Endothelial cell of hepatic sinusoid (primary cell): ENCODE results near the gene ZNF33A.
"Not testable (repeated sequence)": the region's sequence is repeated elsewhere in the genome, so short reads cannot be mapped to it uniquely, and the experiment has no call there.

Experiments
- in situ Hi-C: cut with HindIII; loops from 2 replicates; pipeline ENCODE4 v1.10.0; 2017; ENCODE audit warnings: low sequenced_read_pairs

Gene ZNF33A

GRCh38 chr10:38010119-38010903 is at the start of gene ZNF33A:
Gene ZNF33A (plus strand): TSS chr10:38010675. CDS start chr10:38012342, 1,667 bp downstream.
- in situ Hi-C loops, result no loop called here

GRCh38 chr10:37965006-37965405 is 45.5 kb upstream of the ZNF33A start:
- in situ Hi-C loops, result no loop called here

GRCh38 chr10:37972396-37972795 is 38.1 kb upstream of the ZNF33A start:
- in situ Hi-C loops, result no loop called here

GRCh38 chr10:37975401-37975991 is 35.0 kb upstream of the ZNF33A start:
- in situ Hi-C loops, result no loop called here

GRCh38 chr10:37976091-37976879 is 34.2 kb upstream of the ZNF33A start, which contains the start of gene ZNF25:
Gene ZNF25 (minus strand): TSS chr10:37976647. CDS start chr10:37971722, 4,925 bp downstream.
- in situ Hi-C loops, result no loop called here

- in situ Hi-C loops, result no loop called here
Measured at GRCh38 chr10:37976880-37977203, 33.6 kb upstream of the ZNF33A start.

GRCh38 chr10:37991655-37992054 is 18.8 kb upstream of the ZNF33A start:
- in situ Hi-C loops, result no loop called here

GRCh38 chr10:37992083-37992482 is 18.4 kb upstream of the ZNF33A start:
- in situ Hi-C loops, result no loop called here

GRCh38 chr10:37998920-37999319 is 11.6 kb upstream of the ZNF33A start:
- in situ Hi-C loops, result not testable (repeated sequence)

GRCh38 chr10:38000474-38000873 is 10.0 kb upstream of the ZNF33A start:
- in situ Hi-C loops, result not testable (repeated sequence)

GRCh38 chr10:38003026-38003425 is 7.4 kb upstream of the ZNF33A start:
- in situ Hi-C loops, result no loop called here

GRCh38 chr10:38003588-38003987 is 6.9 kb upstream of the ZNF33A start:
- in situ Hi-C loops, result no loop called here

GRCh38 chr10:38007551-38007950 is 2.9 kb upstream of the ZNF33A start:
- in situ Hi-C loops, result no loop called here

- in situ Hi-C loops, result no loop called here
Measured at GRCh38 chr10:38007991-38008390, 2.5 kb upstream of the ZNF33A start.

- in situ Hi-C loops, result no loop called here
Measured at GRCh38 chr10:38016354-38016753, 5.9 kb downstream of the ZNF33A start.

GRCh38 chr10:38019124-38019523 is 8.6 kb downstream of the ZNF33A start:
- in situ Hi-C loops, result not testable (repeated sequence)

GRCh38 chr10:38025283-38025682 is 14.8 kb downstream of the ZNF33A start:
- in situ Hi-C loops, result no loop called here

- in situ Hi-C loops, result no loop called here
Measured at GRCh38 chr10:38027986-38028385, 17.5 kb downstream of the ZNF33A start.

GRCh38 chr10:38032886-38033285 is 22.4 kb downstream of the ZNF33A start:
- in situ Hi-C loops, result no loop called here

GRCh38 chr10:38038107-38038931 is 27.8 kb downstream of the ZNF33A start:
- in situ Hi-C loops, result no loop called here

- in situ Hi-C loops, result no loop called here
Measured at GRCh38 chr10:38038932-38039245, 28.4 kb downstream of the ZNF33A start.
